NT2/D1 (cell line): ENCODE results near the gene FLNB.

Source experiments
- SUZ12 ChIP-seq: IDR thresholded peaks from 2 replicates; pipeline ENCODE4 v1.6.1; 2011; ENCODE audit not compliant: insufficient read length, insufficient read depth; ENCODE audit errors: extremely low read depth
- YY1 ChIP-seq: IDR thresholded peaks from 2 replicates; pipeline ENCODE4 v1.6.1; 2011; ENCODE audit not compliant: insufficient read length, insufficient read depth
- ZNF274 ChIP-seq: IDR thresholded peaks from 2 replicates; pipeline ENCODE4 v1.6.1; 2011; ENCODE audit warnings: mild to moderate bottlenecking, low read depth, low read length

- TF ChIP-seq YY1 (no peak), ZNF274 (no peak), SUZ12 (no peak)
Measured at GRCh38 chr3:58028902-58029301, 20.7 kb downstream of the FLNB start.
